HCT116 (cell line): ENCODE data around the gene TTBK1.

Experiments used
- MAX ChIP-seq: IDR thresholded peaks from 2 replicates; pipeline ENCODE4 v1.6.1; 2012
- TF ChIP-seq, protein P1 (sequence below), 3 experiments: fragments of 200-600 bp in 1 of 3; sonication (generic) in 1 of 3; IDR thresholded peaks in 2 of 3; conservative IDR thresholded peaks in 1 of 3; 2 replicates each; pipeline ENCODE4 v1.5.1; 2012 to 2017; ENCODE audit warnings: low read depth in 2 of 3, low read length in 2 of 3, antibody characterized with exemption in 1 of 3, borderline replicate concordance in 1 of 3, control low read depth in 1 of 3, mild to moderate bottlenecking in 1 of 3, mixed read lengths in 1 of 3, mixed run types in 1 of 3, moderate library complexity in 1 of 3; ENCODE audit not compliant: insufficient read depth in 1 of 3

DNA sequence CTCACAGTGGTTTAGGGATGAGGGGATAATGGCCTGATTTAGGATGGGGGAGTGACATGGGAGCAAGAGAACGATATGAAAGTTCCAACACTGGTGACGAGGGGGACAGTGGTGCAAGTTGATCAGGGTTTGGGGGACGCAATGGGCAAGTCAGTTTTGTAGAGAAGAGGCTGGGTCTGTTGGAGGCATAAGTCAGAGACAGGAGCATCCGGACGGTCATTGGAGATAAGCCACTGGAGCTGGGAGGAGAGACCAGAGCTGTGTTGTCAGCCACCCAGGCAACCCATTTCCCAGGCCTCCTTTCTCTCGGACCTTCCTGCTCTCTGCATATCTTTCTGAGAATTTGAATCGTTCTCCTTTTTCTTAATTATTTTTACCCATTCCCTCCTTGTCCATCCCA is 23.5 kb upstream of the TTBK1 start:
- TF ChIP-seq, protein P1, sequence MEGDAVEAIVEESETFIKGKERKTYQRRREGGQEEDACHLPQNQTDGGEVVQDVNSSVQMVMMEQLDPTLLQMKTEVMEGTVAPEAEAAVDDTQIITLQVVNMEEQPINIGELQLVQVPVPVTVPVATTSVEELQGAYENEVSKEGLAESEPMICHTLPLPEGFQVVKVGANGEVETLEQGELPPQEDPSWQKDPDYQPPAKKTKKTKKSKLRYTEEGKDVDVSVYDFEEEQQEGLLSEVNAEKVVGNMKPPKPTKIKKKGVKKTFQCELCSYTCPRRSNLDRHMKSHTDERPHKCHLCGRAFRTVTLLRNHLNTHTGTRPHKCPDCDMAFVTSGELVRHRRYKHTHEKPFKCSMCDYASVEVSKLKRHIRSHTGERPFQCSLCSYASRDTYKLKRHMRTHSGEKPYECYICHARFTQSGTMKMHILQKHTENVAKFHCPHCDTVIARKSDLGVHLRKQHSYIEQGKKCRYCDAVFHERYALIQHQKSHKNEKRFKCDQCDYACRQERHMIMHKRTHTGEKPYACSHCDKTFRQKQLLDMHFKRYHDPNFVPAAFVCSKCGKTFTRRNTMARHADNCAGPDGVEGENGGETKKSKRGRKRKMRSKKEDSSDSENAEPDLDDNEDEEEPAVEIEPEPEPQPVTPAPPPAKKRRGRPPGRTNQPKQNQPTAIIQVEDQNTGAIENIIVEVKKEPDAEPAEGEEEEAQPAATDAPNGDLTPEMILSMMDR (IDR thresholded peaks at IDR 0.05 in 2 of 3, conservative IDR thresholded peaks at IDR 0.05 in 1 of 3; ENCODE audit: borderline replicate concordance in 1 of 3, insufficient read depth in 1 of 3, low read depth in 2 of 3, low read length in 2 of 3) = no peak
- no peak for TF ChIP-seq MAX
